ENCODE measurements around the gene ARHGAP15.

Gene ARHGAP15

DNA sequence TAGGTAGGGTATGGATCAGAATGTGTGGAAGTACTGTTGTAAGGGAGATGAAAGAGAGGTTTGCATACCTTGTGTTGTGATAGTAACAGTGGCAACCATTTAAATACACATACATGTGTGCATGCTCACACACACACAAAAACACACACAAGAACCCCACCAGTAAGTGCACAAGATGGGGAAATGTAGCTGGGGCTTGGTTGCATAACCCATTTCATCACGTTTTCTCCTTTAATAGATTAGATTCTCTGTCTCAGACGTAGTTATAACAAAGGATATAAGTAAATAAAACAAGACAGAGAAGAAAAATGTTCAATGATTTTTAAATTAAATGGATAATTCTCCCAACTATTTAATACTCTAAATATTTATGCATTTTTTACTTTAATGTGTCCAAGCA lies 13.4 kb downstream of the ARHGAP15 start:
- TF ChIP-seq, protein P1, sequence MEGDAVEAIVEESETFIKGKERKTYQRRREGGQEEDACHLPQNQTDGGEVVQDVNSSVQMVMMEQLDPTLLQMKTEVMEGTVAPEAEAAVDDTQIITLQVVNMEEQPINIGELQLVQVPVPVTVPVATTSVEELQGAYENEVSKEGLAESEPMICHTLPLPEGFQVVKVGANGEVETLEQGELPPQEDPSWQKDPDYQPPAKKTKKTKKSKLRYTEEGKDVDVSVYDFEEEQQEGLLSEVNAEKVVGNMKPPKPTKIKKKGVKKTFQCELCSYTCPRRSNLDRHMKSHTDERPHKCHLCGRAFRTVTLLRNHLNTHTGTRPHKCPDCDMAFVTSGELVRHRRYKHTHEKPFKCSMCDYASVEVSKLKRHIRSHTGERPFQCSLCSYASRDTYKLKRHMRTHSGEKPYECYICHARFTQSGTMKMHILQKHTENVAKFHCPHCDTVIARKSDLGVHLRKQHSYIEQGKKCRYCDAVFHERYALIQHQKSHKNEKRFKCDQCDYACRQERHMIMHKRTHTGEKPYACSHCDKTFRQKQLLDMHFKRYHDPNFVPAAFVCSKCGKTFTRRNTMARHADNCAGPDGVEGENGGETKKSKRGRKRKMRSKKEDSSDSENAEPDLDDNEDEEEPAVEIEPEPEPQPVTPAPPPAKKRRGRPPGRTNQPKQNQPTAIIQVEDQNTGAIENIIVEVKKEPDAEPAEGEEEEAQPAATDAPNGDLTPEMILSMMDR (conservative IDR thresholded peaks at IDR 0.05; ENCODE audit: low read depth, low read length) = no peak
- no peak for DNase-seq (ENCODE audit: low read depth)
- H3K4me3 ChIP-seq (ENCODE audit: low read depth, low read length) = no peak overlapping the region

DNA sequence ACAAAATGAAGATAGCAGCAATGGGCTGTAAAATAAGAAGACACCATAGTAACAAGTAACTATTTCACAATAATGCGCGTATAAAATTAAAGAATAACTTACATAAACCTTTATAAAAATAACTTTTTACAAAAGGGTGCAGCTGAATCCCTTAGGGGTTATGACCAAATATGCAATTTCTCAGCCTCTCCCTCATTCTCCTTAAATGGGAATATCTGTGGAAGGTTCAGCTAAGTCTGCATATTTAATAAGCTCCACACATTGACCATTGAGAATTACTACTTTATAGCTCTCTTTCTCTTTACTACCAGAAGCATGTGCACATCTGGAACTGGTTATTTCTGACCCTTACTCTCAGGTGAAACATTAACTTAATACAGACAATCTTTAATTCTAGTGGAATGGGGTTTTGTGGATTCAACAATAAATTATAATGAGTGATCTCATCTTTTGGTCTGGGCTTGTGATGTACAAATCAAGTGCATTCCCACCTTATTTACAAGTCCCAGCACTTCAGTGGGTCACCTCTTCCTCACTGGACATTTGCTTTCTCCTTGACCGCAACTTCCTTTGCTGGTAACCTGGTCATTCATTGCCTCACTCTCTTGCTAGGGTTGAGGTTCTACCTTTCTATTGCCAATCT lies 15.7 kb downstream of the ARHGAP15 start:
- no peak for DNase-seq (ENCODE audit: low read depth)
- H3K4me3 ChIP-seq (ENCODE audit: low read depth, low read length) = no peak overlapping the region
- TF ChIP-seq, protein P1 (conservative IDR thresholded peaks at IDR 0.05; ENCODE audit: low read depth, low read length) = no peak

DNA sequence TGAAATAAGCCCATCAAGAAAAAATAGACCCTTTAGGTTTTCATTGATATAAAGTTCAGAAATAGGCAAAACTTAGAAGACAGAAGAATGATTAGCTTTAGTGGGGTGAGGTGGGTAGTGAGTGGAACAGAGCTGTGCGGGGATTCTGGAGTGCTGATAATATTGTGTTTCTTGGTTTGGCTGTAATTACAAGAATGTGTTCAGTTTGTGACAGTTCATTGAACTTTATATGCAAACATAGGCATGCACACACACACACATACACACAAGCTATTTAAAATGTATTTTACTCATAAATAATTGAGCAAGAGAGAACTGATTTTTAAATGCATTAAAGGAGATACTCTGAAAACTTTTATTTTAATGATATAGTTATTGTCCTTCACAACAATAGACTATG lies 17.1 kb downstream of the ARHGAP15 start:
- TF ChIP-seq, protein P1 (conservative IDR thresholded peaks at IDR 0.05; ENCODE audit: low read depth, low read length) = no peak
- H3K4me3 ChIP-seq (ENCODE audit: low read depth, low read length) = no peak overlapping the region
- DNase-seq (ENCODE audit: low read depth) = no peak

DNA sequence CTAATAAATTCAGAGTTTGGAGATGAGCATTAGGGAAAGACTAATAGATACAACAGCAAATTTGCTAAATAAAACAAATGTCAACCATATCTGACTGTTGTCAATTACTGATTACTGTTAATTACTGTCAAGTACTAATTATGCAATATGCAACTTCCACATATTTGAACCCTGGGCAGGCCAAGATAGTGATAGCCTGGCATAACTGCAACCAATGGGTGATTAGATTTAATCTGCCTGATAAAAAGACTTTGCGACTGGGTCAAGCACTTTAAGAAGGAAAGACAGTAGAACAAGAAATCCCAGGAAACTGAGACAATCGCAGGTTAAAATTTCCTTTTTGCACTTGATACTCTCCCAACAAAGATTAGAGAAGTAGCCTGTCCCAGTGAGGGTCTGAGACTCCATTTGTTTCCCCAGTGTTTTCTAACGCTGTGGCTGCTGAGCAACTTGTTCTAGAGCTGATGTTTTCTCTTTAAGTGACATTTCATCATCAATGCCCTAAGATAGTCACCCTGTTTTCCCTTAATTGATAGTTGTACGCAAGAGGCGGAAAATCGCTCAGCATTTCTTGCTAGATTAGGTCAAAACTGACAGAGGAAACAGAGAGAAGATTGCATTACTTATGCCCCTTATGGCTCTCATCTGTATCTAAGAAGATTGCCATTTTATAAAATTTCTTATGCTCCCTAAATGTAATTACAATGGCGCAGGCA lies 17.8 kb downstream of the ARHGAP15 start:
- TF ChIP-seq, protein P1 (conservative IDR thresholded peaks at IDR 0.05; ENCODE audit: low read depth, low read length) = no peak
- no peak overlapping the region for H3K4me3 ChIP-seq (ENCODE audit: low read depth, low read length)
- DNase-seq (ENCODE audit: low read depth) = no peak

DNA sequence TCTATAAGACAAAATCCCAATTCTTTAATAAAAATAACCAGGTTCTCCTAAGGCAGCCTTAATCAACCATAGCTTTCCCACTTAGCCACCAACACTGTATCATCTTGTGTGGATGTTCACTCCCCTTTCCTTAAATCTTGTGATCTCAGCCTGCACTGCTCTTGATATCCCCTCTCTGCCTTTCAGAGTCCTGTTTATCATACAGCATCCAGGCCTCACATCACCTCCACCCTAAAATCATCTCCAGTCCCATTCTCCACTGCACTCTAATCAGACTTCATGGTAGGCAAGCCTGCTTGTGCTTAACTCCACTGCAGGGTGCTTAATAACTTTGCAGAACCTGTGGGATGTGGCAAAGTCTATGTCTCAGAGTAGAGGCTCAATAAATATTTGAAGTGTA lies 18.8 kb downstream of the ARHGAP15 start:
- no peak for DNase-seq (ENCODE audit: low read depth)
- TF ChIP-seq, protein P1 (conservative IDR thresholded peaks at IDR 0.05; ENCODE audit: low read depth, low read length) = no peak
- H3K4me3 ChIP-seq (ENCODE audit: low read depth, low read length) = no peak overlapping the region

DNA sequence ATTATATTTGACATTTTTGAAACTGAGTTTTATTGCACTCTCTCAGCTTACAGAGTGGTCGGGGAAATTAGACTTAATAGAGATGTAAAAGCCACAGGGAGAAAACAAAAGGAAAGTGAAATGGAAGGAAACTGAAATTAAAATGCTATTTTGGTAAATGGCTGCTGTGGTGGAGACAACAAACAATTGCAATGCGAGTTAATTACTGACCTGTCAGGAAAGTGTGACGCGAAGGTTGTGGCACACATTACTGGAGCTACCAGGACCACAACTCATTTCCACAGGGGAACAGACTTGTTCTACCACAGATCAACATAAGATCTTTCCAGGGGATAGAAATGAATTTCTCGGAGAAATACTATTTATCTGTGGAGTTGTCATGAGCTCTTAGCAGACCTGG lies 19.5 kb downstream of the ARHGAP15 start:
- DNase-seq (ENCODE audit: low read depth) = no peak
- TF ChIP-seq, protein P1 (conservative IDR thresholded peaks at IDR 0.05; ENCODE audit: low read depth, low read length) = no peak
- no peak overlapping the region for H3K4me3 ChIP-seq (ENCODE audit: low read depth, low read length)

DNA sequence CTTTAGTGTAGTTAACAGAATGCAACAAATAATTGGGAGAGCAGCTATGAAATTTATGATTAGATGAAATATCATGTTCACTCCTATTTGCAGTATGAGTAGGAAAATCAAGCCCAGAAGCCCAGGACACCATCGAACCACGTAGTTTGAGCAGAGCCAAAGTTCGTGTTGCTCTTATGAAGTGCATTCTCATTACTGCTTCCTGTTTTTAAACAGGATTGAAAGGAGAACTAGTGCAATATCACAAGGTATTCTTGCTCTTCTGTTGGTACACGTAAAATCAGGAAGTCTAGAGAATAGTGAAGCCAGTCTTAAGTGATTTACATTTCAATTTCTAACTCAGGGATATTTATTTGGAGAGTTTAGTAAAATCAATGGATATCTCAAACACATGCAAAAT lies 21.1 kb downstream of the ARHGAP15 start:
- no peak overlapping the region for H3K4me3 ChIP-seq (ENCODE audit: low read depth, low read length)
- TF ChIP-seq, protein P1 (conservative IDR thresholded peaks at IDR 0.05; ENCODE audit: low read depth, low read length) = no peak
- no peak for DNase-seq (ENCODE audit: low read depth)

All from choroid plexus epithelial cell (primary cell).